Stimulated activated CD4-positive, alpha-beta T cell treated with anti-CD3 and anti-CD28 coated beads, Interleukin-4, amount 100 ng/mL, for 24 hours (primary cell): ENCODE results near the gene ACAP3.
A peak's percentile ranks its signal among the peaks of the same experiment; 100 is the strongest.

Experiments used
- DNase-seq: peaks from one replicate; pipeline ENCODE4 v3.0.0-alpha.2; 2020

ACAP3 gene

DNA sequence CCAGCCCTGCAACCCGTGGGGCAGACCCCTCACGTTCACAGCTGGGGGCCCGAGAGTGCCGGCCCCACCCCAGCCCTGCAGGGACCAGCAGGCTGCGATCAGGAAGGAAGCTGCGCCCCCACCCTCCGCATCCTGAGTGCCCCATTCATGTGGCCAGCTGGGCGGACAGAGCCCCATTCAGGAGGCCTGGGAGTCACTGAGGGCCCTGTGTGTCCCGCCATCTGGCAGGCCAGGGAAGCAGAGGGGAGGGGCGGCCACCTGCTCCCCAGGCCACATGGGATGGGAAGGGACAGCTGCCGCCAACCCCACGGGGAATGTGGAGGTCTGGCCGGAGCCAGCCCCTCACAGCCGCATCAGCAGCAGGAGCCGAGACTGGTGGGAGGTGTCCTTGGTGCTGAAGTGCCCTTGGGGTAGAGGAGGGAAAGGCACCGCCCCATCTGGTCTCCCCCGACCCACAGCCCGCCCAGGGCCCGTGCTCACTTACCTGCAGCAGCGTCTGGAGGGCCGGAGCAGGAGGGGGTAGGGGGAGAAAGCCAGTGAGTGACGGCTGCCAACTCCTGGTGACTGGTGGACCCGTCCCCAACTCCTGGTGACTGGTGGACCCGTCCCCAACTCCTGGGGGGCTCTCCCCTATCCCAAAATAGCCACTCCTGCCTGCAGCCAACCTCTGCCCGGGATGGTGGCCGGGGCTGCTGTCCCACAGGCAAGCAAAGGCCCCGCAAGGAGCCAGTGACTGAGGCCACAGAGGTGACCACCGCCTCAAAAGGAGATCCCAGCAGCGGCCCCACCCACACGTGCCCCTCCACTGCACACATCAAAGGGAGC, 8.7 kb downstream of the ACAP3 start:
- DNase-seq = no peak

DNA sequence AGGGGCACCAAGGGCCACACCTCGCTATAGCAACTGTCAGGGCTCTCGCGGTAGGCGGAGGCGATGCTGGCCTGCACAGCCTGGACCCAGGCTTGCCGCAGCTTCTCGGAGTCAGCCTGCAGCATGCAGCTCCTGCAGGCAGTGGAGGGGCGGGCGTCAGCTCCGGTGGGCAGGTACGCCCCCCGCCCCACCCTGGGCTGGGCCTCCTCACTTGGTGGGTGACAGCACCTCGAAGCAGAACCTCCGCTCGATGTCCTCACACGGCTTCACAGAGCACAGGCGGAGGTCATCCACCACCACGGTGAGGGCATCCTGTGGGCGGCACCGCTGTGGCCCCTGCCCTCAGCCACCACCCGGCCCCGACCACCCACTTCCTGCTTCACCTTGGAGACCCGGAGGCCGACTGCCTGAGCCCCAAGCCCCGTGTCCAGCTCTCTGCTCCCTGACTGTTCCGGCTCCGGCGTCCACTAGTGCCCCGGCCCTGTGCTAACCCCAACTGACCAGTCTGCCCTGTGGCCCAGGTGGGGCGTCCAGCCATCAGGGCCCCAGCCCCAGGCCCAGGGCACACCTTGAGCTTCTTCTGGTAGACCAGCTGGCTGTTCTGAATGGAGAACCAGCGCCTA, 9.8 kb downstream of the ACAP3 start:
- no peak for DNase-seq

DNA sequence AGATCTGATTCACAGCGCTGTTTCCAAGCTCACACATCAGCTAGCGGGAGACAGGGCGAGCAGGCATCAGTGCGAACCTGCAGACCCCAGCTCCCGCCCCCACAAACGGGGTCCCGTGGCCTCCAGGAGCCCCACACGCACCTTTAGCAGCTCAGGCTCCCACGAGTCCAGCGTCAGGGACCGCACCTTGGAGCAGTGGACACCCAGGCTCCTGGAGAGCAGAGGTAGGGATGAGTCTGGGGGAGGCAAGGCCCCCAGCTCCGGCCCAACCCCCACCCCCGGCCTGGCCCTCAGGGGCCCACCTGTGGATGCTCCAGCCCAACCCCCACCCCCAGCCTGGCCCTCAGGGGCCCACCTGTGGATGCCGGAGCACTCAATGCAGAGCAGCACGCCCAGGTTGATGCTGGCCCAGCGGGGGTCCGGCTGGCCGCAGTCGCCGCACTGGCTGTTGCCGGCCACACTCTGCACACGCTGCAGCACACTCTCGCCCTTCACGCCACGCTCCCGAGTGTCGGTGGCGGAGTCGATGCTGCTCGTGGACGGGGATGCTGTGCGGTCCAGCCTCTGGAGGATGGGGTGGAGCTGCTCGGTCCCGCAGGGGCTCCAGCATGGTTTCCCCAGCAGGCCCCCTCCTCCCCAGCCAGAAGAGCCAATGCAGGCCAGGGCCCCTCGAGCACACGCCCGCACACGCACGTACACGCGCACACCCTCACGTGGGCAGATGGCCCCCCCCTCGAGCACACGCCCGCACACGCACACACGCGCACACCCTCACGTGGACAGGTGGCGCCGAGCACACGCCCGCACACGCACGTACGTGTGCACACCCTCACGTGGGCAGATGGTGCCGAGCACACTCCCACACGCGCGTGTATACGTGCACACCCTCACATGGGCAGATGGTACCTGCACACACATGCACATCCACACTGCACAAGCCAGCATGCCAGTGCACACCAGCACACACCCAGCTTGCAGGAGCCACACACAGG, 11.4 kb downstream of the ACAP3 start:
- no peak for DNase-seq

DNA sequence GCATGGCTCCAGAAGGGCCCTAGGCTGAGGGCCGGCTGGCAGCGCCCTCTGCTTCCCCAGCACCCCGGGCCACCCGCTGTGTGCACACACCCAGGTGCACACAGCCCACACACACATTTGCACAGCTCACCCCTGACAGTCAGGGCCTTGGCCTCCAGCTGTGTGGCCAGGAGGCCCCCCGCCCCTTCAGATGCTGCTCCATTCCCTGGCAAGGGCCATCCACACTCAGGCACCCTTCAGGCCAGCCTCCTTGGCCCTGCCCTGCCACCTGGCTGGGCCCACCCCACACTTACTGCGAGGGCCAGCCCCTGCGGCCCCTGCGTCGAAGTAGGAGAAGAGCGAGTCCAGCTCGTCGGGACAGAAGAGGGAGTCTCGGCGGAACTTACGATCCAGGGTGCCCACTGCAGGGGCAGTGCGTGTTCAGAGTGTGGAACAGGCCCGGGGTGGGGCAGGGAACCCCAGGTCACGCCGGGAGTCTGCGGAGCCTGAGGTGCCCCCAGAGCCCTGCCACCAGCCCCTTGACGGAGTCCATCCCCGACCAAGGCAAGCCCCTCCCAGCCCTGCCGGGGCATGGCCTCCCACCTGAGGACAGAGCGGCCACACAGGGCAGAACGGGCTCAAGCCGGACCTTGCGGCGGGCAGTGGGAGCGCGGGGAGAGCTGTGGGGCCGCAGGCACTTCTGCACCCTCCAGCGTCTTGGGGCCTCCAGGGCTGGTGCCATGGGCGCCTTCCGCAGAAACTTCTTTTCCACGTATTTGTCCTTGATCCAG, 12.4 kb downstream of the ACAP3 start:
- no peak for DNase-seq

DNA sequence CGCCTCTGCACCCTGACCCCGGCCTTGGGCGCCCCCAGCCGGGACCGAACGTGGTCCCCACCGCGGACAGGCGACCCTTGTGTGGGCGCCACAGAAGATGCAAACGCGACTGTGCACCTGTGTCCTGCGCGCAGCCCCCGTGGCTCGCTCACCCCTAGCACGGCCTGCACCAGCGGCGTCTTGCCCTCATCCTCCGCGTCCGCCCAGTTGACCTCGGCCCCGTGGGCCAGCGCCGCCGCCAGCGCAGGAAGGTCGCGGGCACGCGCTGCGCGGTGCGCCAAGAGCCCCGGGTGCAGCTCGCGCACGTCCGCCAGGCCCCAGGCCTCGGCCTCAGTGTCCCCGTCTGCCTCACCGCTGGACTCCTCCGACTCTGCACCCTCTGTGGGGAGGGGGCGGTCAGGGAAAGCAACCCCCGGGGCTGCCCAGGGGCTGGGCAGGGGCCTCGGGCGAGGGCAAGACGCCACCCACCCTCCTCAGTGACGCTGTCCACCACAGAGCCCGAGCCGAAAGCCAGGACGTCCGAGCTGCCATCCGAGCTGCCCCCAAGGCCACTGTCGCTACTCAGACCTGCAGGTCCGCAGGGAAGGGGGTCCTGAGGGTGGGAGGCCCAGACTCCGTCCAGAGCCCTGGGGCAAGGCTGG, 13.4 kb downstream of the ACAP3 start:
- no peak for DNase-seq

DNA sequence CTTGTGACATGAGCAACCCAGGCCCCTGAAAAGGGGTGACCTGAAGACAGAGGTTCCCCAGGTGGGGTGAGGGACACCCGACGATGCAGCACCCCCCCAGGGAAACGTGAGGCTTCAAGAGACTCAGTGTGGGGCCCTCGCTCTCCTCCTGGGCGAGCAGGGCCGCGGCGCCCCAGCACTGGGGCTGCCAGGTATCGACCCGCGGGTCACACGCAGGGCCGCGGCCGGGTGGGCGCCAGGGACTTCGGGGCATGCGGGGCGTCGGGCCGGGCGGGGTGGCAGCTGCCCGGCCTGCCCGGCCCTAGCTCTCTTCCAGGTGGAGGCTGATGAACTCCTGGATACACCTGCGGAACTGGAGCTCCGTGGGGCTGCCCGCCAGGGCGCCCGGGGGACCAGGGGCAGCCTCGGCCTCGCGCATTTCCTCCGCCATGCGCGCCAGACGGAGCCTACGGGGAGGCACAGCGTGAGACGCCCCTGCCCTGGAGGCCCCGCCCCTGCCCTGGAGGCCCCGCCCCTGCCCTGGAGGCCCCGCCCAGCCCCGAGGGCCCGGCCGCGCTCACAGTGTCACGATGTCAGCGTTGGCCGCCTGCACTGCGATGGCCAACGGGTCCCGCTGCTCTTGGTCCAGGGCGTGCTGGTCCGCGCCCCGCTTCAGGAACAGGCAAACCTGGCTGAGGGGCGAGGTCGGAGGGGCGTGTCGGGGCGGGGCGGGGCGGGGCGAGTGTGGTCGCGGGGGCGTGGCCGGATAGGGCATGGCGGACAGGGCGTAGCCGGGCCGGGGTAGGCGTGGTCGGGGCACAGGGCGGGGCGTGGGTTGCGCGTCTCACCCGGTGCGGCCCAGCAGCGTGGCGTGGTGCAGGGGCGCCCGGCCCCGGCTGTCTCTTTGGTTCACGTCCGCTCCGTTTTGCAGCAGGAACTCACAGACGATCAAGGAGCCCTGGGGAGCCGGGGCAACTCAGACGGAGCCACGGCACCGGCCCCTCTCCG, 14.2 kb downstream of the ACAP3 start:
- no peak for DNase-seq

DNA sequence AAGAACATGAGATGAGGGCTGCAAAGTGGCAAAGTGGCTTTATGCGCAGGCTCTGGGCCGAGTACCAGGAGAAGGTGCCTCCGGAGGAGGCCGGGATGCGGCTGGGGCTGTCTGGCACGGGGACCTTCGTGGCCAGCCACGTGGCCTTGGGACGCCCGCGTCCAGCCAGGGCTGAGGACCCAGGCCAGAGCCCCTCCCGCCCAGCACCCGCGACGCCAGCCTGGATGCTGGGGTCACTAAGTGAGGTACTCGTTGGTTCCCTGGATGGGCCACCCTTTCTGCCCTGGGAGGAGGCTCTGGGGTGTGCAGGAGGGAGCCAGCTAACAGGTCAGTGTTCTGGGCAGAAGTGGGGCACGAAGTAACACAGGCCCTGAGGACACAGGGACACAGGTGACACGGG, 14.9 kb downstream of the ACAP3 start:
- DNase-seq = no peak

DNA sequence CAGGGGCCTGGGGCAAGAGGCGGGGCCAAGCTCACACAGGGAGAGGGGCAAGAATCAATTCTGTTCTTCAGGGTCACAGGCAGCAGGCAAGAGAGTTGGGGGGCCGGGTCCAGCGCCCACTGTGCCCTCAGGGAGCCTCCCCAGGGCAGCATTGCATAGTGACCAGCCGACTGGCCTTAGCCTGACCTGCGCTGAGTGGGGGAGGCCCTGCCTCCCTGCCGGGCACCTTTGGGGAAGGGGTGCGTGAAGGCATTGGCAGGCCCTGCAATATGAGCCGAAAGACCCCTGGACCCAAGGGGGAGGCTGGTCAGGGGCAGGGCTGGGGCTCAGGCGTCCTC, 15.3 kb downstream of the ACAP3 start:
- no peak for DNase-seq

DNA sequence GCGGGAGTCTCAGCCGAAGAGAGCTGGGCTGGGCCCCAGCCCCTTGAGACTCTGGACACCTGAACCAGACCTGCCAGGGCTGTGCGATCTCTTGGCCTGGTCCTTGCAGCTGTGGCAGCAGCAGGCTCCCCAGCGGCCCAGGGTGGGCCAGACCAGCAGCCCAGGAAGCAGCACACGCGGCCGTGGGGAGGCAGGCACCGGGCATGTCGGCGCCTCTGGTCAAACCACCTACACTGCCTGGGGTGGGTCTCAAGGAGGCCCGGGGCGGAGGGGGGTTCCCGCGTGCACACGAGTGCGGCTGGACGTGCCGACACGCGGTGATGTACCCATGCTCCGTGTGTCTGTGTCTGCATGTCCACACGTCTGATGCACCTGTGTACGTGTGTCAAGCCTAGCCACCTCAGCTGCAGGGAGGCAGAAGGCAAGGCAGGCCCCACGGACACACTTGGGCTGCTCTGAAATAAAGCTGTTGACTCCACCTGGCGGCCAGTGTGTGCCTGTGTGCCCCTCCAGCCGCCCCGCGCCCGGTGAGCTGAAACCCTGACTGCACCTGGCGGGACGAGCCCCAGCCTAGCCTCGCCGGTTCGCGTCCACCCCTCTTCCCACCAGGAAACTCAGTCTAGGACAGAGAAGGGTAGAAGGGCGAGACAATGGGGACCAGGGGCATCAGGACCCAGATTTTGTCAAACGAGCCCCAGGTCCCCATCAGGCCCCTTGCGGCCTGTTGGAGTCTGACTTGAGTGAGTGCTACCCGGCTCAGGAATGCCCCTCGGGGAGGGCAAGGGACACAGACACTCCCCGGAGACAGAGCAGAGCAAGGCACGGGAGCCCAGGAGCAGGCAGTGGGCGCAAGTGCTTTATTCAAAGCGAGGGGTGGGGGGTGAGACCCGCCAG, 15.9 kb downstream of the ACAP3 start:
- DNase-seq = peak; percentile 68

DNA sequence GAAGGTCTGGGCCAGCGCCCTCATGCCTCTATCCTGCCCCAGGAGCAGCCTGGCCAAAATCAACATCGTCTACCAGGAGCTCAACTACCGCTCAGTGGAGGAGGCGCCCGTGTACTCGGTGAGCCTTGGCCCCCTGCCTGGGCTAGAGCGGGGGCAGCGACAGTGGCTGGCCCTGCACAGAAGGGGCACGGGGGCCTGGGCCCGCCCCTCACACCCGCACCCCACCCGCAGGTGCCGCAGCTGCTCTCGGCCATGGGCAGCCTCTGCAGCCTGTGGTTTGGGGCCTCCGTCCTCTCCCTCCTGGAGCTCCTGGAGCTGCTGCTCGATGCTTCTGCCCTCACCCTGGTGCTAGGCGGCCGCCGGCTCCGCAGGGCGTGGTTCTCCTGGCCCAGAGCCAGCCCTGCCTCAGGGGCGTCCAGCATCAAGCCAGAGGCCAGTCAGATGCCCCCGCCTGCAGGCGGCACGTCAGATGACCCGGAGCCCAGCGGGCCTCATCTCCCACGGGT, 16.7 kb downstream of the ACAP3 start:
- DNase-seq = no peak

DNA sequence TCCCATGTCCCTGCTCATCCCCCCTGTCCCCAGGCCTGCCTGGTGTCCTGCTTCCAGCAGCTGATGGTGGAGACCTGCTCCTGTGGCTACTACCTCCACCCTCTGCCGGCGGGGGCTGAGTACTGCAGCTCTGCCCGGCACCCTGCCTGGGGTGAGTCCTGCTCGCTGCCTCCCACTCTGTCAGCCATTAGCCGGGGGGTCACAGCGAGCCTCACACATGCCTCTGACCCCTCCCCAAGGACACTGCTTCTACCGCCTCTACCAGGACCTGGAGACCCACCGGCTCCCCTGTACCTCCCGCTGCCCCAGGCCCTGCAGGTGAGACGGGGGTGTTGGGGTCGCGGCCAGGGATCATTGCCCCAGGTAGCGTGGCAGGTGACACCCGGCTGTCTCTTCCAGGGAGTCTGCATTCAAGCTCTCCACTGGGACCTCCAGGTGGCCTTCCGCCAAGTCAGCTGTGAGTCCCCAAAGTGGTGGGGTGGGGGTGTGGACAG, 17.4 kb downstream of the ACAP3 start:
- DNase-seq = peak; percentile 70

DNA sequence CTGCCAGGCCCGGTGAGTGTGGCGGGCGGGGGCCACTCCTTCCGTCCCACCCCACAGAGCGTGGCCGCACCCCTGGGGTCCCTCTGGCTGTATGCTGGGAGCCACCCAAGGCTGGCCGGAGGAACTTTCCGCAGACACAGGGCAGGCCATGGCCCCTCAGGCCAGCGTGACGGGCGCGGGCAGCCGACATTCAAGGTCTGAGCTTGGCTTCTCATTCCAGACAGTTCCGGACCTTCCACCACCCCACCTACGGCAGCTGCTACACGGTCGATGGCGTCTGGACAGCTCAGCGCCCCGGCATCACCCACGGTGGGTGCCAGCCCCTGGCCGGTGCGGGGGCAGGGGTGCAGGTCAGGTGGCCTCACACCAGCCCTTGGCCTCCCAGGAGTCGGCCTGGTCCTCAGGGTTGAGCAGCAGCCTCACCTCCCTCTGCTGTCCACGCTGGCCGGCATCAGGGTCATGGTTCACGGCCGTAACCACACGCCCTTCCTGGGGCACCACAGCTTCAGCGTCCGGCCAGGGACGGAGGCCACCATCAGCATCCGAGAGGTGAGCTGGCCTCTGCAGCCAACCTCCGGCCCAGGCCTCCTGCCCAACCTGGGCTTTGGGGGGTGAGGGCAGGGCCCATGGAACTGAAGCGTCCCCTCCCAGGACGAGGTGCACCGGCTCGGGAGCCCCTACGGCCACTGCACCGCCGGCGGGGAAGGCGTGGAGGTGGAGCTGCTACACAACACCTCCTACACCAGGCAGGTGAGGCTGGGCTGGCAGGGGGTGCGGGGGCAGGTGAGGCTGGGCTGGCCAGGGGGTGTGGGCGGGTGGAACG, 20.2 kb downstream of the ACAP3 start:
- no peak for DNase-seq

DNA sequence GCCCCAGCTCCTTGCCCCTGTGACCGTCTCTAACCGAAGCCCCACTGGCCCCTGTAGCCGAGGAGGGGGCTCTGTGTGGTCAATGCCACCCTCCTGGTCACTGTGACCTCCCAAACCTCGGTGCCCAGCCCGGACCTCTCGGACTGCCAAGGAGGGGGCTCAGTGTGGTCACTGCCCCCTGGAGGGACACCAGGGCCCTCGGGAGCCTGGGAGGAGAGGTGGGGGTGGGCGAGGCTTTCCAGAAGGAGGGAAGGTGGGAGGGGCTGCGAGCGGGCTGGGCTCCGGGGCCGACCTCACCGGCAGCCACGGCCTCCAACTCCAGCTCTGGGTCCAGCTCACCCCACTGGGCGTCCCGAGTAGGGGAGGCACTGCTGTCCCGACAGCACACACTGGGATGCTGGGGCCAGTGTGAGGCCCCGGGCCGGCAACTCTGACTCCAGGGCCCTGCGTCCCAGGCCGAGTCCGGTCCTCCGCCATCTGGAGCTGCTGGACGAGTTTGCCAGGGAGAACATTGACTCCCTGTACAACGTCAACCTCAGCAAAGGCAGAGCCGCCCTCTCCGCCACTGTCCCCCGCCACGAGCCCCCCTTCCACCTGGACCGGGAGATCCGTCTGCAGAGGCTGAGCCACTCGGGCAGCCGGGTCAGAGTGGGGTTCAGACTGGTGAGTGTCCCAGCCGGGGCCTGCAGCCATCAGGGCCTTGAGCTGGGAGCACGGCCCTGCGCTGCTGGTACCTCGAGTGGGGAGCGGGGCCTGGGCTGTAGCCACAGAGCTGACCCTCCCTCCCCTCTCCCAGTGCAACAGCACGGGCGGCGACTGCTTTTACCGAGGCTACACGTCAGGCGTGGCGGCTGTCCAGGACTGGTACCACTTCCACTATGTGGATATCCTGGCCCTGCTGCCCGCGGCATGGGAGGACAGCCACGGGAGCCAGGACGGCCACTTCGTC, 21.1 kb downstream of the ACAP3 start:
- no peak for DNase-seq

DNA sequence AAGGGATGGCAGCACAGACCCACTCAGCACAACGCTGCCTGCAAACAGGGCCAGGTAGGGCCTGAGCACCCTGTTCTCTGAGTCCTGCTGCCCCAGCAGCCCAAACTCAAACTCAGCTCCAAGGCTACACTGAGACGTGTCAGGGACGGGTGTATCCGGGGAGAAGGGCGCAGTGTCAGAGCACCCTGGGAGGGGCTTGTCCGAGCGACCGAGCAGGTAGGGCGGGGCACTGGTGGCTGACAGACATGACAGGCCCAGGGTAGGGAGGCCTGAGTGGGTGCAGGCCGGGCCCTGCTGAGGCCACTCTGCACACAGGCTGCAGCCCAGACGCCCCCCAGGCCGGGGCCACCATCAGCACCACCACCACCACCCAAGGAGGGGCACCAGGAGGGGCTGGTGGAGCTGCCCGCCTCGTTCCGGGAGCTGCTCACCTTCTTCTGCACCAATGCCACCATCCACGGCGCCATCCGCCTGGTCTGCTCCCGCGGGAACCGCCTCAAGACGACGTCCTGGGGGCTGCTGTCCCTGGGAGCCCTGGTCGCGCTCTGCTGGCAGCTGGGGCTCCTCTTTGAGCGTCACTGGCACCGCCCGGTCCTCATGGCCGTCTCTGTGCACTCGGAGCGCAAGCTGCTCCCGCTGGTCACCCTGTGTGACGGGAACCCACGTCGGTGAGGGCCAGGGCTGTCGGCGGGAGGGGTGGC, 22.0 kb downstream of the ACAP3 start:
- DNase-seq = no peak

DNA sequence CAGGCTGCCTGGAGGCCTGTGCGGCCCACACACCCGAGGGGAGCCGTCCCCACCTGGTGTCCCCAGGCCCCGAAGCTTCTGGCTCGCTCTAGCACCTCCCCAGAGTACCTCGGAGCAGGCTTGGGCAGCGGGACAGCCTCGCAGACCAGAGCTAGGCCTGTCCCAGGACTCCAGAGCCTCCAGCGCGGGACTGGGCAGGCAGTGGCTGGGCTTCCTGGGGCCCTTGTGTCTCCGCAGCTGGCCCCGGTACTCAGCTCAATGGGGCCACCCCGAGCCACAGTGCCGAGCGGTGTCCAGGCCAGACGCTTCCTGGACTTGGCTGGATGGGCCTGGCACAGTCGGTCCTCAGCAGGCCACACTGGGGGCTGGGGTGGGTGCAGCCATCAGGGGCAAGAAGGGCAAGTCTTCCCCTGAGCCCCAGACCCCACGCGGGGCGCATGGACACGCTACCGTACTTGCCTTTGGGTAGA, 22.6 kb downstream of the ACAP3 start:
- DNase-seq = no peak
